Measurements from ENCODE around the gene MSL2.

DNA sequence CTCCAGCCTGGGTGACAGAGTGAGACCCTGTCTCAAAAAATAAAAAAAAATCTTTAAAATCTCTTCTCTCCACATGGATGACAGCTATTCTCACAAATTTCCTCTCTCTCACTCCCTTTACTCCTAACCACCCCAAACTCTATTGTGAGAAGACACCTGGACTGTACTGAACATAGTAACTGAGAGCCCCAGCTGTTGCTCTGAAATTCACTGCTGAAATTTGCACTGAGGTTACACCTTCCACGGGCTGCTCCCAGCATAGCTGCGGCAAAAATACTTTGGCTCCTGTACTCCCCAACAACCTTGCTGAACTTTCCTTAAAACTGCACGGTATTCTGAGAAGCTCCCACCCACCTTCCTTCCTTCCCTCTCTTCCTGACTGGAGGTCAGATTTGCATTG lies 49.6 kb upstream of the MSL2 start:
- TF ChIP-seq, protein P1, sequence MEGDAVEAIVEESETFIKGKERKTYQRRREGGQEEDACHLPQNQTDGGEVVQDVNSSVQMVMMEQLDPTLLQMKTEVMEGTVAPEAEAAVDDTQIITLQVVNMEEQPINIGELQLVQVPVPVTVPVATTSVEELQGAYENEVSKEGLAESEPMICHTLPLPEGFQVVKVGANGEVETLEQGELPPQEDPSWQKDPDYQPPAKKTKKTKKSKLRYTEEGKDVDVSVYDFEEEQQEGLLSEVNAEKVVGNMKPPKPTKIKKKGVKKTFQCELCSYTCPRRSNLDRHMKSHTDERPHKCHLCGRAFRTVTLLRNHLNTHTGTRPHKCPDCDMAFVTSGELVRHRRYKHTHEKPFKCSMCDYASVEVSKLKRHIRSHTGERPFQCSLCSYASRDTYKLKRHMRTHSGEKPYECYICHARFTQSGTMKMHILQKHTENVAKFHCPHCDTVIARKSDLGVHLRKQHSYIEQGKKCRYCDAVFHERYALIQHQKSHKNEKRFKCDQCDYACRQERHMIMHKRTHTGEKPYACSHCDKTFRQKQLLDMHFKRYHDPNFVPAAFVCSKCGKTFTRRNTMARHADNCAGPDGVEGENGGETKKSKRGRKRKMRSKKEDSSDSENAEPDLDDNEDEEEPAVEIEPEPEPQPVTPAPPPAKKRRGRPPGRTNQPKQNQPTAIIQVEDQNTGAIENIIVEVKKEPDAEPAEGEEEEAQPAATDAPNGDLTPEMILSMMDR (IDR thresholded peaks at IDR 0.05; ENCODE audit: insufficient read depth, low read length, poor library complexity, severe bottlenecking), result no peak
- TF ChIP-seq EZH2phosphoT487 (conservative IDR thresholded peaks at IDR 0.05; ENCODE audit: low read length), result no peak
